SW480 (cell line): Measurements from ENCODE around the gene HMG20B.

Experiments used
- DNase-seq: peaks from one replicate; pipeline ENCODE4 v3.0.0-alpha.2; 2016; ENCODE audit warnings: low spot score

The HMG20B gene

GRCh38 chr19:3608079-3608641 lies 35.4 kb downstream of the HMG20B start:
- no peak for DNase-seq

GRCh38 chr19:3608750-3609322 lies 36.1 kb downstream of the HMG20B start:
- DNase-seq, result no peak

- DNase-seq, result no peak
These were observed 37.3 kb downstream of the HMG20B start for GRCh38 chr19:3609779-3610719.

GRCh38 chr19:3610745-3611717 lies 38.3 kb downstream of the HMG20B start:
- DNase-seq, result no peak

GRCh38 chr19:3611841-3612240 lies 39.1 kb downstream of the HMG20B start:
- DNase-seq, result no peak

GRCh38 chr19:3612330-3612729 lies 39.6 kb downstream of the HMG20B start:
- no peak for DNase-seq

GRCh38 chr19:3612901-3613741 lies 40.4 kb downstream of the HMG20B start:
- DNase-seq, result no peak

GRCh38 chr19:3613818-3614661 lies 41.3 kb downstream of the HMG20B start:
- no peak for DNase-seq

GRCh38 chr19:3614858-3615505 lies 42.2 kb downstream of the HMG20B start:
- DNase-seq, result no peak

- no peak for DNase-seq
These were observed 42.9 kb downstream of the HMG20B start for GRCh38 chr19:3615524-3616135.

GRCh38 chr19:3617463-3617862 lies 44.7 kb downstream of the HMG20B start:
- no peak for DNase-seq

- no peak for DNase-seq
These were observed 45.5 kb downstream of the HMG20B start for GRCh38 chr19:3618144-3618810.

GRCh38 chr19:3618811-3619630 lies 46.3 kb downstream of the HMG20B start:
- no peak for DNase-seq

- no peak for DNase-seq
These were observed 46.9 kb downstream of the HMG20B start for GRCh38 chr19:3619631-3620012.

GRCh38 chr19:3620145-3620816 lies 47.5 kb downstream of the HMG20B start:
- DNase-seq, result no peak

- DNase-seq, result no peak
These were observed 48.2 kb downstream of the HMG20B start for GRCh38 chr19:3620817-3621547.
